CD1c-positive myeloid dendritic cell (primary cell): ENCODE measurements around the gene TOR2A.
A peak's percentile ranks its signal among the peaks of the same experiment; 100 is the strongest.

ENCODE experiments used
- DNase-seq: peaks from one replicate; pipeline ENCODE4 v3.0.0-alpha.2; 2016; ENCODE audit errors: extremely low spot score

Gene TOR2A

DNA sequence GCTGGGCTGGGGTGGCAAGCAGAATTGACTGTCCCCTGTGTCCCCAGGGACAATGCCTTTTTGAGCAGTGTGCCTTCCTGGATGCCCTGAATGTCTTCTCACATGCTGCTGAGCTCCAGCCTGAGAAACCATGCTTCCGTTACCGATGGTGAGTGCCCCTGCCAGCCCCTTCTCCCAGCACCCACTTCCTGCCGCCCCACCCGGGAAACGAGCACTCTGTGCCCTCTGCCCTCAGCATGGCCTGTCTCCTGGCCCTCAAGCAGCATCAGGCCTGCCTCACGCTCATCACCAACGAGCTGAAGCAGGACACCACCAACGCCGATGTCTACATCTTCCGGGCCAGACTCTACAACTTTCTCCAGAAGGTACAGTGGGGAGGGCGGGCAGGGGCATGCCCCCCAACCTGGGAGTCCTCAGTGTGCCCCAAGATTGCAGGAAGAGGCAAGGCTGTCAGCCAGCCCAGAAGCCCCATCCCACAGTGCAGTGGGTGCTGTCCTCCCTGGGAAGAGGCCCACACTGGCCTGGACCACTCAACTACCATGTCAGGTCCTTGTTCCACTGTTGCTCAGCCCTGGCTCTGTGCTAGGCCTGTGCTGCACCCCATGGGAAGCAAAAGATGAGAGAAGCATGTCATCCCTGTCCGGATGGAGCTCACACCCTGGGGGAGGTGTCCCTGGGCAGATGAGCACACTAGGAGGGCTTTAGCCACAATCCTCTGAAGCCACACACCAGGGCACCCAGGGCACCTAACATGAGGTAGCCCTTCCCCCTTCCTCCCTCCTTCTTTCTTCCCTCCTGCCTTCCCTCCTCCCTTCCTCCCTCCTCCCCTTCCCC lies 14.8 kb downstream of the TOR2A start:
- no peak for DNase-seq

DNA sequence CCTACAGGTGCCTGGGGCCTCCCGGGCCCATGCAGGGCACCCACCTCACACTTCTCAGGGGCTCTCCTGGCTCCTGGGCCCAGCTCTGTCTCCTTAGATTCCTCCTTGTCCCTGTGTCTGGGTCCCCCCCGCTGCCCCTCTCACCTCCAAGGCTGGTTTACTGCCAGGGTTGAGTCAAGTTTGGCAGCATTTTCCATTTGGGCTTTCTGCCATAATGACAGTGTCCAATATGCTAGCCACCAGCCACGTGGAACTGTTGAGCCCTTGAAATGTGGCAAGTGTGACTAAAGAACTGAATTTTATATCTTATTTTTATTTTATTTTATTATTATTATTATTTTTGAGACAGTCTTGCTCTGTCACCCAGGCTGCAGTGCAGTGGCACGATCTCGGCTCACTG lies 17.3 kb downstream of the TOR2A start:
- DNase-seq: no peak

- DNase-seq: no peak
Measured at GRCh38 chr9:127716412-127716811, 18.7 kb downstream of the TOR2A start.

GRCh38 chr9:127715470-127716337 lies 19.4 kb downstream of the TOR2A start, which contains the start of the genes PTRH1 and TTC16:
PTRH1 (minus strand) TSS chr9:127715663; CDS start chr9:127715639, 24 bp downstream.
TTC16 (plus strand) TSS chr9:127716079; CDS start chr9:127716146, 67 bp downstream.
- peak; percentile 98 for DNase-seq

DNA sequence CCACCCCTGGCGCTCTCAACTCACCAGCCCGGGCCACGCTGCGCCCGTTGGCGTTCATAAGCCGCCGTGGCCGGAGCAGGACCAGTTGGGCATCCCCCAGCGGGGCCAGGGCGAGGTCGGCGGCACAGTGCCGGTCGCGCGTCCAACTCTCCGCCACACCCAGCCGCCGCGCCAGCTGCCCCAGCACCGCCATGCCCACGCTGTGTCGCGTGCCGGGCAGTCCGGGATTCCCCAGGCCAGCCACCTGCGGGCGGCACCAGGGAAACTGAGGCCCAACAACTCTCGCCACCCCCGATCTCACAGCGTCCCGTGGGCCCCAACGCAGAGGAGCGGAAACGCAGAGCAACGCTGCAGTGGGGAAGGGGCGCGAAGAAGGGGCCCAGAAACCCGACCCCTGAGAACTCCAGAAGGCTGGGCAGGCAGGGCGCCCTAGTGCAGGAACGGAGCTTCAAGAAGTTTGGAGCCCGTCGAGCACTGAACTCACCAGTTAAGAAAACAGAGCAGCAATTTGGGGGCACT lies 20.1 kb downstream of the TOR2A start:
- peak; percentile 57 for DNase-seq

DNA sequence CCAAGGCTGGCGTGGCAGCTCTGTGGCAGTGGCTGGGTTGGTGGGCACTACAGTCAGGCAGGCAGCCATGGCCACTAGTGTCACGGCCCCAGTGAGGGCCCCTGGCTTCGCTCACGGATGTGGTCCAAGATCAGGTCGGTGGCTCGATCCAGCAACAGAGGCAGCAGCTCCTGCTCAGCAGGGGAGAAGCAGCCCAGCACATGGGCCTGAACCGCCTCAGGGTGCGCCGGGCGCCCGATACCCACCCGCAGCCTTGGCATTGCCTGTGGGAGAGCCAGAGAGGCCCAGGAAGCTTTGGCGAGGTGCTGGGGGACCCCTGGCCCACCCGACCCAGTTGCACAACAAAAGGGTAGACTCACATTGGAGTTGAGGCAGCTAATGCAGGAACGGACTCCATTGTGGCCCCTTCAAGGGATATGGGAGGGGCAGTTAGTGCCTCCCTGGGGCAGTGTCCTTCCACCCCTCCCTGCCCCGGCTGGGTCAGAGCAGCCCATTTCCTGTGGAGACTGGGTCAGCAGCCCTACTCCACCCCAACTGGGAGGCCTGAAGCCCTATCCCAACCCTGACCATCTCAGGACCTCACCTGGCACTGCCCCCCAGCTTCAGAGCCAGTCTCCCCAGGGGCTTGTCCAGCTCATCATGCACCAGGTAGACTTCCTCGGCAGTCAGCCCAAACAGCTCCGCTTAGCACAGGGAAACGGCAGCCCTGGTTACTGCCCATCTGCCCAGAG lies 20.9 kb downstream of the TOR2A start:
- no peak for DNase-seq

- no peak for DNase-seq
Measured at GRCh38 chr9:127712867-127713266, 22.2 kb downstream of the TOR2A start.

DNA sequence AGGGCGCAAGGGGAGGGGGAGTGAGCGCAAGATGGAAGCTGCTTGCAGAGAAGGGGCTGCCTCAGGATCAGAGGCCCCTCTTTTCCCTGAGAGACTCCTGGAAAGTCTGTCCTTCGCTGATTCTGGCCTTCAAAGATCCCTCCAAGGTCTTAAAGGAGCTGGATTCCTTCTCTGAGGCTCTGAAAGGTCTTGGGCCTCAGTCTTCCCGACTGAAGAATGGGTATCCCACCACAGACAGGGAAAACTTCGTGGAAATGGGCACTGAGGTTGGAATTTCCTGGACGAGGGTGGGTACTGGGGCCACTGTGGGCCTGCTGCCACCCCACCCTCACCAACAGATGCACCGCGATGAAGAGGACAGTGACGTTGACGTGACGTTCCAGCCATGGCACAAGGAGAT lies 22.7 kb downstream of the TOR2A start:
- DNase-seq: no peak

DNA sequence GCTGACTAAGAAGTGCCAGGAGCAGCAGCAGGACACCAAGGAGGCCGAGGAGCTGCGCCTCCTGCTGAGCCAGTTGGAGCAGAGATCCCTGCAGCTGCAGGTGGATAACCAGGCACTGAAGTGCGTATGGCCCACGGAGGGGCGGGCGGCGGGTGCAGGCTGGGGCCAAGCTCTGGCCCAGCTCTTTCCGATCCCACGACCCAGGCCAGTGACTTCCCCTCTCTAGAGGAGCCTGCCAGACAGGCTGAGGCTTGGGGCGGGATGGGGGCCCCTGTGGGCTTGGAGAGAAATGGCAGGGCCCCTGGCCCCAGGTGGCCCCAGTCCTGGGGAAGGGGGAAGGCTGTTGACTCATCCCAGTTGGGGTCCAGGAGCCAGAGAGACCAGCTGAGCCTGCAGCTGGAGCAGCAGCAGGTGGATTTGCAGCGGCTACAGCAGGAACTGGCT lies 23.2 kb downstream of the TOR2A start:
- no peak for DNase-seq

DNA sequence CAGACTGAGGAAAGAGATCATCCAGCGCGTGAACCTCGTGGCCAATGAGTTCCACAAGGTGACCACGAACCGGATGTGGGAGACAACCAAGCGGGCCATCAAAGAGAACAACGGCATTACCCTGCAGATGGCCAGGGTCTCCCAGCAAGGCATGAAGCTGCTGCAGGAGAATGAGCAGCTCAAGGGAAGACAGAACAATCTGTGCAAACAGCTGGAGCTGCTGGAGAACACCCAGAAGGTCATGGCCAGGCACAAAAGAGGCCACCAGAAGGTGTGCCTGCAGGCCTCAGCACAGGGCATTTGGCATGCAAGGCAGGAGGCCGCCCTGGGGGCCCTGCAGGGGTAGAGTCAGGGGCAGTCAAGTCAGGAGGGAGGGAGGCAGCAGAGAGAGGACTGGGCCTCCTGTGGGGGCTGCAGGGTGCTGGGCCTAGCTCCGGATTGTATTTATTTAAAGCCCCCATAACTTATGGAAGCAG lies 23.8 kb downstream of the TOR2A start:
- DNase-seq: no peak

- DNase-seq: no peak
Measured at GRCh38 chr9:127710204-127710783, 24.8 kb downstream of the TOR2A start.

- DNase-seq: no peak
Measured at GRCh38 chr9:127708952-127709587, 26.0 kb downstream of the TOR2A start.

- no peak for DNase-seq
Measured at GRCh38 chr9:127707766-127708165, 27.3 kb downstream of the TOR2A start.

DNA sequence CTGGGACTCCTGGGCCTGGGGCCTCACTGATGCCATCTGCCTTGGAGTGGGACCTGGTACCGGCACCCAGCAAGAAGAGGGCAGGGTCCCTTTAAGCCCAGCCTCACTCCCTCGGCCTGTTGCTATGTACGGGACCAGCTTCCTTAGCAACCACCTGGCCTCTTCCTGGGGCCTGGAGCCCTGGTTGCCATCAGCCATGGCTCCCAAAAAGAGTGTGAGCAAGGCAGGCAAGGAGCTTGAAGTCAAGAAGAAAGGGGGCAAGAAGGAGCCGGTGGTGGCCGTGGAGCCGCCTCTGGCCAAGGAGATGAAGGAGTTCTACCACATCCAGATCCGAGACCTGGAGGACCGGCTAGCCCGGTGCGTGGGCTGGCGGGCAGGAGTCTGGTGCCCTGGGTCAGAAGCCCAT lies 28.3 kb downstream of the TOR2A start, which contains the start of gene CFAP157:
CFAP157 (plus strand) TSS at position 153 of the 406 bp plus-strand sequence; CDS start at position 197, 44 bp downstream.
- peak; percentile 12 for DNase-seq

DNA sequence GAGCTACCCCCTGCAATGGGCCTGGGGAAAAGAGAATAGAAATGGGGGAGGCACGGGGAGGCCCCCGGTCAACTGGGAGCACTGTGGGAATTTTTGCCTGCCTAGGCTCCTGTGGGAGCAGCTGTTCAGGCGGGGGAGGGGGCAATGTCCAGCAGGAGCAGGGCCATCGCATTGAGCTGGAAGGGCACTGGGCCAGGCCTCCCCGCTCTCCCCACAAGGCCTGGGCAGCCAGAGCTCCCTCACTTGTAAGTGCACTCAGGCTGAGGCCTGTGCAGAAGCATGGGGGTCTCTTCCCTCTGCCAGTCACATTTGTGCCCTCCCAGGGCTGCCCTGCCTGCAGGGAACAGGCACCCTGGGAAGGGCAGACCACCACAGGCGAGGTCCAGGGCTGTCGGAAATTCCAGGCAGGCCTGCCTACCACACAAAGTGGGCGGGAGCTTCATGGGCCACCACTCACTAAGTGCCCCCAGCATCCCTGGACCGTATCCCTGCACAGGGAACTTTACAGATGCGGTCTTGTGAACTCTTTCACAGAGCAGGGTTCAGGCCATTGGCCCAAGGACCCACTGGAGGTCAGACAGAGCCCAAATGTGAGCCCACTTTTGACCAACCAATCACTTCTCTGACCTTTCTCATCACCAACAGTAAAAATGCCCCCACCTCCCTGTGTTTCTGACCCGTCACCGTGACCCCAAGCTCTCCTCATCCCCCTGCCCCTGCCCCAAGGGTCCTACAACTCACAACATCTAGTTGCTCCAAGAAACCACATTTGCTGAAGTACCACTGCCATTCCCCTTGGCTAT lies 29.3 kb downstream of the TOR2A start:
- no peak for DNase-seq

DNA sequence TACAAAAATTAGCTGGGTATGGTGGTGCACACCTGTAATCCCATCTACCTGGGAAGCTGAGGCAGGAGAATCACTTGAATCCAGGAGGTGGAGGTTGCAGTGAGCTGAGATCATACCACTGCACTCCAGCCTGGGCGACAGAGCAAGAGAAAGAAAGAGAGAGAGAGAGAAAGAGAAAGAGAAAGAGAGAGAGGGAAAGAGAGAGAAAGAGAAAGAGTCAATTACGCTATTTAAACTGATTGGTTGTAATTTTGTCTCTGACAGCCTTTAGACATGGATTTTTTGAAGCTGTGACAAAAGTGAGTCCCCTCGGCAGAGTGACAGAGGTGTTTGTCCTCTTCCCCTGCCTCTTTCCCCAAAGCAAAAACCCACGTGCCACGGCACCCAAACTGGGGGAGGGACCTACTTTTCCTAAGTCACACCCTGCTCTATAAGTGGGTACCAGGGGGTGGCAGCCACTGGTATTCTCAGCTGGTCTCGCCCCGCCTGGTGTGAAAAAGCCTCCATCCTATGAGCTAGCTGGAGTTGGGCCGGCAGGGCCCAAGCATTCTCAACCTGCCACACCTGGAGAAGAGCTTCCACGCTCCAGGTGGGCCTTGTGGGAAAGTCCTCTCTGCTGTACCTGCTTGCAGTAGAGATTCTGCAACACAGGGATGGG lies 31.7 kb downstream of the TOR2A start:
- DNase-seq: no peak

DNA sequence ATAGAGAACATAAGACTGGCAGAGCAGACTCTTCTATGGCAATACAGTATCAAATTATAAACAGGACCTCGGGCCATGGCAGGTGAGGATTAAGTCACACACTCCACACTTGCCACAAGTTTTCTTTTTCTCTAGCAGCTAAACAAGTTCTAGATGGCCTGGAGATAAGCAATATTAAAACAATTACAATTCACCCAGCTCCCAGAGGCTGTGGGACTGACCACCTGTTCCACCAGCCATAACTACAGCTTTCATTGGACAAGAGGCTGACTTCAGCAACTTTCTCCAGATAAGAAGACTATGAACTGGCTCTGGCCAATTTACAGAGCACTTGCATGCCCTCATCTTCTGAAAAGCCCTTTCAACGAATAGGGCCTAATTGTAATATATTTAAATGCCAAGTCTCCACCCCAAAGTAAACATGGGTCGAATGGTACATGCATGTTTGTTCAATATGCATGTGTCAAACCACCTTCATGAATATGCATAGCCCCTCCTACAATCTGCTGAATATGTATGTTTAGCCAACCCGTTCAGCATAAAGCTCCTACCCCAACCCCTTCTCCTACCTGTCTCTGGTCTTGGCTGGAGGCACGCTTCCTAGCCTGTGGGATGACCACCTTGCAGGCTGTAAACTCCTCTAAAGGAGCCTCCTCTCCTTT lies 34.4 kb downstream of the TOR2A start:
- no peak for DNase-seq

GRCh38 chr9:127700140-127700539 lies 35.0 kb downstream of the TOR2A start:
- DNase-seq: no peak
